HepG2 (cell line): ENCODE data around the gene SCYL1. TPM values are rescaled to one million over a fixed set of nuclear protein-coding genes. Genes with fewer than 3 reads are reported as not detected.

Source experiments
- ARID2 ChIP-seq: sonication (generic); formaldehyde crosslinking; IDR thresholded peaks from 2 replicates; pipeline ENCODE4 v1.8.1; 2022; ENCODE audit warnings: mild to moderate bottlenecking, missing genetic modification reagents, borderline replicate concordance
- CBX1 ChIP-seq: IDR thresholded peaks from one replicate; pipeline ENCODE4 v1.6.1; 2016; ENCODE audit warnings: antibody characterized with exemption, low read depth
- DR1 ChIP-seq: sonication (generic); formaldehyde crosslinking; IDR thresholded peaks from 2 replicates; pipeline ENCODE4 v1.8.0; 2021; ENCODE audit warnings: mild to moderate bottlenecking, missing genetic modification reagents, inconsistent platforms
- ELF1 ChIP-seq: sonication (generic); formaldehyde crosslinking; IDR thresholded peaks from 2 replicates; pipeline ENCODE4 v1.4.0; 2020; ENCODE audit warnings: missing genetic modification reagents
- EZH2 ChIP-seq: conservative IDR thresholded peaks from 2 replicates; pipeline ENCODE4 v1.6.1; 2012; ENCODE audit warnings: mild to moderate bottlenecking, low read depth, low read length, moderate library complexity
- GATAD2A ChIP-seq: IDR thresholded peaks from 2 replicates; pipeline ENCODE4 v1.6.1; 2016
- HIVEP1 ChIP-seq: sonication (generic); formaldehyde crosslinking; IDR thresholded peaks from 2 replicates; pipeline ENCODE4 v1.4.0; 2020; ENCODE audit warnings: mild to moderate bottlenecking, missing genetic modification reagents
- HOXA9 ChIP-seq: sonication (generic); formaldehyde crosslinking; IDR thresholded peaks from 2 replicates; pipeline ENCODE4 v1.8.1; 2022; ENCODE audit warnings: missing genetic modification reagents, mild to moderate bottlenecking, moderate library complexity, borderline replicate concordance
- IRF2 ChIP-seq: IDR thresholded peaks from 2 replicates; pipeline ENCODE4 v1.6.1; 2018; ENCODE audit warnings: missing genetic modification reagents, missing compliant biosample characterization
- NR3C1 ChIP-seq: sonication (generic); formaldehyde crosslinking; IDR thresholded peaks from 2 replicates; pipeline ENCODE4 v1.4.0; 2020; ENCODE audit warnings: missing genetic modification reagents
- PRDM15 ChIP-seq: sonication (generic); formaldehyde crosslinking; IDR thresholded peaks from 2 replicates; pipeline ENCODE4 v1.4.0; 2020; ENCODE audit warnings: missing genetic modification reagents
- RFXANK ChIP-seq: IDR thresholded peaks from 2 replicates; pipeline ENCODE4 v1.6.1; 2016
- SCMH1 ChIP-seq: sonication (generic); formaldehyde crosslinking; IDR thresholded peaks from 2 replicates; pipeline ENCODE4 v1.9.0; 2021; ENCODE audit warnings: missing genetic modification reagents, mild to moderate bottlenecking, borderline replicate concordance
- YY1 ChIP-seq: IDR thresholded peaks from 2 replicates; pipeline ENCODE4 v1.6.1; 2011; ENCODE audit warnings: low read length, low read depth, moderate library complexity, mild to moderate bottlenecking; ENCODE audit not compliant: insufficient read depth, insufficient replicate concordance
- ZBTB44 ChIP-seq: sonication (generic); formaldehyde crosslinking; IDR thresholded peaks from 2 replicates; pipeline ENCODE4 v1.4.0; 2020; ENCODE audit warnings: missing genetic modification reagents
- ZEB1 ChIP-seq: IDR thresholded peaks from 2 replicates; pipeline ENCODE4 v1.6.1; 2012; ENCODE audit warnings: mild to moderate bottlenecking, low read depth, inconsistent platforms; ENCODE audit not compliant: insufficient replicate concordance
- ZNF296 ChIP-seq: sonication (generic); formaldehyde crosslinking; conservative IDR thresholded peaks from 2 replicates; pipeline ENCODE4 v1.5.0; 2020; ENCODE audit warnings: mild to moderate bottlenecking, missing genetic modification reagents
- ZNF326 ChIP-seq: sonication (generic); formaldehyde crosslinking; IDR thresholded peaks from 2 replicates; pipeline ENCODE4 v1.4.0; 2020; ENCODE audit warnings: missing genetic modification reagents, borderline replicate concordance
- ZNF674 ChIP-seq: sonication (generic); formaldehyde crosslinking; IDR thresholded peaks from 2 replicates; pipeline ENCODE4 v1.5.0; 2020; ENCODE audit warnings: low read depth, mild to moderate bottlenecking, missing genetic modification reagents
- polyA plus RNA-seq, 8 experiments: library from polyadenylated mRNA; depleted of rRNA in 3 of 8; stranded (reverse) in 7 of 8; unstranded in 1 of 8; fragments of >200 nt; fragmentation: Illumina TruSeq in 4 of 8; extraction: Trizol in 4 of 8; gene quantifications; 2 replicates each; pipeline versions ENCODE4 v1.2.1 to v1.2.3, GENCODE V29; 2011 to 2016; ENCODE audit warnings: low read depth in 4 of 8, missing spikeins in 1 of 8, mixed read lengths in 1 of 8; ENCODE audit not compliant: insufficient read depth in 1 of 8
- total RNA-seq, 5 experiments: library from RNA; depleted of rRNA; stranded (reverse); fragments of >200 nt; fragmentation: Illumina TruSeq; extraction: Trizol; gene quantifications; 2 replicates each; pipeline ENCODE4 v1.2.3, GENCODE V29; 2016; ENCODE audit warnings: low read depth in 1 of 5
- TF ChIP-seq, protein P1 (sequence below): sonication (generic); formaldehyde crosslinking; IDR thresholded peaks from 2 replicates; pipeline ENCODE4 v1.5.1; 2020; ENCODE audit warnings: mild to moderate bottlenecking, moderate library complexity, missing genetic modification reagents
- TF ChIP-seq, protein P2 (sequence below): sonication (generic); formaldehyde crosslinking; IDR thresholded peaks from 2 replicates; pipeline ENCODE4 v1.4.0; 2020; ENCODE audit warnings: missing genetic modification reagents

Gene SCYL1
- total and polyA plus RNA-seq, 2 of the 13 experiments (the other 11 are each of a cell fraction or from before 2014, with no cell fraction given) = 65.9 to 103 TPM

DNA sequence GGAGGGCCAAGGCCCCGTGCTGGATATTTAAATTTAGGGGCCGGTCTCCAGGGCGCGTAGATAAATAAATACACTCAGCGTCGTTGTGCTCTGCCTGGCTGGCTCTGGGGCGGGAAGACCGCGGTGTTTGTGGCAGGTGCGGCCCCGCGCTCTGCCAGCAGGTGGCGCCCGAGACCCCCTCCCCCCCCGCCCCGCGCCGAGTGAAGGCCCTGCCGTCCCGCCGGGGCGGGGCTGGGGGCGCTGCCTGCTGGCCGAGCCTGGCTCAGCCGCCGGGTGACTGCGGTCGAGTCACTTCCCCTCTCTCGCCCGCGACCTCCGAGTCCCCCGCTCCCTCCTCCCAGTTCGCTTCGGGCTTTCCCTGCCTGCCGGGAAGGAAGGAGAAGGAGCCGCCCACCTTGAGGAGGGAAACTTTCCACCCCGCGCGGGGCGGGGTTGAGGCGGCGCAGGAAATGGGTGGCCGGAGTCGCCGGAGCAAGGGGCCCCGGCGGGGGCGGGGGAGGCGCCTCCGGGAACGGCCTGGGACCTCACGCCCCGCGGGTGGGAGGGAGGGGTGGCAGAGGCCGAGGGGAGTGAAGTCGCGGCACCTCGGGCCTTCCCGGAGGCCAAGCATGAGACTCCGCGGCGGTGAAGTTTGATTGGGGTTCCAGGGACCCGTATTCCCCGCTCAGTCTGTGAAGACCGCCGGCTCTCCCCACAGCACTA lies 49.4 kb downstream of the SCYL1 start (continued):
- TF ChIP-seq, protein P1, sequence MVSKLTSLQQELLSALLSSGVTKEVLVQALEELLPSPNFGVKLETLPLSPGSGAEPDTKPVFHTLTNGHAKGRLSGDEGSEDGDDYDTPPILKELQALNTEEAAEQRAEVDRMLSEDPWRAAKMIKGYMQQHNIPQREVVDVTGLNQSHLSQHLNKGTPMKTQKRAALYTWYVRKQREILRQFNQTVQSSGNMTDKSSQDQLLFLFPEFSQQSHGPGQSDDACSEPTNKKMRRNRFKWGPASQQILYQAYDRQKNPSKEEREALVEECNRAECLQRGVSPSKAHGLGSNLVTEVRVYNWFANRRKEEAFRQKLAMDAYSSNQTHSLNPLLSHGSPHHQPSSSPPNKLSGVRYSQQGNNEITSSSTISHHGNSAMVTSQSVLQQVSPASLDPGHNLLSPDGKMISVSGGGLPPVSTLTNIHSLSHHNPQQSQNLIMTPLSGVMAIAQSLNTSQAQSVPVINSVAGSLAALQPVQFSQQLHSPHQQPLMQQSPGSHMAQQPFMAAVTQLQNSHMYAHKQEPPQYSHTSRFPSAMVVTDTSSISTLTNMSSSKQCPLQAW (CRISPR knock-in tag) = no peak
- TF ChIP-seq HIVEP1 (CRISPR knock-in tag) = peak; percentile 63; the same call in 1 of the 2 replicates
- TF ChIP-seq GATAD2A (CRISPR knock-in tag) = no peak
- TF ChIP-seq SCMH1 = no peak
- no peak for TF ChIP-seq ZNF326
- TF ChIP-seq EZH2 = no peak
- TF ChIP-seq PRDM15 = no peak
- no peak for TF ChIP-seq IRF2 (CRISPR knock-in tag)
- TF ChIP-seq RFXANK (CRISPR knock-in tag) = no peak
- TF ChIP-seq DR1 (CRISPR knock-in tag) = no peak
- TF ChIP-seq, protein P2, sequence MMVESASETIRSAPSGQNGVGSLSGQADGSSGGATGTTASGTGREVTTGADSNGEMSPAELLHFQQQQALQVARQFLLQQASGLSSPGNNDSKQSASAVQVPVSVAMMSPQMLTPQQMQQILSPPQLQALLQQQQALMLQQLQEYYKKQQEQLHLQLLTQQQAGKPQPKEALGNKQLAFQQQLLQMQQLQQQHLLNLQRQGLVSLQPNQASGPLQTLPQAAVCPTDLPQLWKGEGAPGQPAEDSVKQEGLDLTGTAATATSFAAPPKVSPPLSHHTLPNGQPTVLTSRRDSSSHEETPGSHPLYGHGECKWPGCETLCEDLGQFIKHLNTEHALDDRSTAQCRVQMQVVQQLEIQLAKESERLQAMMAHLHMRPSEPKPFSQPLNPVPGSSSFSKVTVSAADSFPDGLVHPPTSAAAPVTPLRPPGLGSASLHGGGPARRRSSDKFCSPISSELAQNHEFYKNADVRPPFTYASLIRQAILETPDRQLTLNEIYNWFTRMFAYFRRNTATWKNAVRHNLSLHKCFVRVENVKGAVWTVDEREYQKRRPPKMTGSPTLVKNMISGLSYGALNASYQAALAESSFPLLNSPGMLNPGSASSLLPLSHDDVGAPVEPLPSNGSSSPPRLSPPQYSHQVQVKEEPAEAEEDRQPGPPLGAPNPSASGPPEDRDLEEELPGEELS (CRISPR knock-in tag) = no peak; the same call in 1 of the 2 replicates
- TF ChIP-seq ARID2 = no peak
- no peak for TF ChIP-seq ELF1 (CRISPR knock-in tag)
- peak; percentile 54 for TF ChIP-seq YY1
- no peak for TF ChIP-seq ZBTB44
- no peak for TF ChIP-seq ZNF296 (CRISPR knock-in tag)
- TF ChIP-seq HOXA9 (CRISPR knock-in tag) = no peak
- TF ChIP-seq ZNF674 (CRISPR knock-in tag) = no peak
- TF ChIP-seq CBX1 = no peak
- peak; percentile 15 for TF ChIP-seq ZEB1
- no peak for TF ChIP-seq NR3C1 (CRISPR knock-in tag)
